Measurements from ENCODE around the gene DHH.
"Not testable (repeated sequence)": the region's sequence is repeated elsewhere in the genome, so short reads cannot be mapped to it uniquely, and the experiment has no call there.

DHH gene

GRCh38 chr12:49133014-49133413 lies 38.4 kb upstream of the DHH start:
- no peak for DNase-seq (ENCODE audit: low read depth)
- H3K4me3 ChIP-seq (ENCODE audit: low read depth, low read length), result peak overlapping the region; percentile 48
- TF ChIP-seq CTCF (IDR thresholded peaks at IDR 0.05; ENCODE audit: low read depth, low read length, missing control alignments), result no peak

GRCh38 chr12:49131894-49132461 lies 37.4 kb upstream of the DHH start:
- DNase-seq (ENCODE audit: low read depth), result no peak
- TF ChIP-seq CTCF (IDR thresholded peaks at IDR 0.05; ENCODE audit: low read depth, low read length, missing control alignments), result no peak
- peak overlapping the region; percentile 48 for H3K4me3 ChIP-seq (ENCODE audit: low read depth, low read length)

- peak; percentile 61 for DNase-seq (ENCODE audit: low read depth)
- no peak for TF ChIP-seq CTCF (IDR thresholded peaks at IDR 0.05; ENCODE audit: low read depth, low read length, missing control alignments)
- H3K4me3 ChIP-seq (ENCODE audit: low read depth, low read length), result peak within 1 kb of the TSS; percentile 99
Measured at GRCh38 chr12:49131051-49131893, 36.7 kb upstream of the DHH start, which contains the start of gene TUBA1B. Gene TUBA1B, minus strand, starts transcription at chr12:49131395. Its CDS starts 95 bp downstream, at chr12:49131300.

GRCh38 chr12:49130151-49131050 lies 35.8 kb upstream of the DHH start:
- peak; percentile 94 for TF ChIP-seq CTCF (IDR thresholded peaks at IDR 0.05; ENCODE audit: low read depth, low read length, missing control alignments)
- peak overlapping the region; percentile 99 for H3K4me3 ChIP-seq (ENCODE audit: low read depth, low read length)
- DNase-seq (ENCODE audit: low read depth), result peak; percentile 84

GRCh38 chr12:49129332-49130150 lies 34.9 kb upstream of the DHH start:
- DNase-seq (ENCODE audit: low read depth), result no peak
- peak overlapping the region; percentile 99 for H3K4me3 ChIP-seq (ENCODE audit: low read depth, low read length)
- TF ChIP-seq CTCF (IDR thresholded peaks at IDR 0.05; ENCODE audit: low read depth, low read length, missing control alignments), result no peak

GRCh38 chr12:49127971-49128370 lies 33.4 kb upstream of the DHH start:
- H3K4me3 ChIP-seq (ENCODE audit: low read depth, low read length); DNase-seq (ENCODE audit: low read depth): not testable (repeated sequence)

Data from GM12864 (cell line).